Ishikawa (cell line): Measurements from ENCODE around the gene RABGAP1L.

Experiments
- CEBPB ChIP-seq: IDR thresholded peaks from 2 replicates; pipeline ENCODE4 v1.6.1; 2012
- CREB1 ChIP-seq: IDR thresholded peaks from 2 replicates; pipeline ENCODE4 v1.6.1; 2012; ENCODE audit warnings: low read depth
- EGR1 ChIP-seq: IDR thresholded peaks from 2 replicates; pipeline ENCODE4 v1.6.1; 2012
- EP300 ChIP-seq: IDR thresholded peaks from 2 replicates; pipeline ENCODE4 v1.6.1; 2012; ENCODE audit warnings: borderline replicate concordance
- FOXM1 ChIP-seq: IDR thresholded peaks from 2 replicates; pipeline ENCODE4 v1.6.1; 2012; ENCODE audit warnings: low read depth, borderline replicate concordance
- NFIC ChIP-seq: IDR thresholded peaks from 2 replicates; pipeline ENCODE4 v1.6.1; 2012
- RAD21 ChIP-seq: IDR thresholded peaks from 2 replicates; pipeline ENCODE4 v1.6.1; 2012; ENCODE audit warnings: low read depth
- TAF1 ChIP-seq: IDR thresholded peaks from 2 replicates; pipeline ENCODE4 v1.6.1; 2012; ENCODE audit warnings: low read depth, mild to moderate bottlenecking
- TEAD4 ChIP-seq: IDR thresholded peaks from 2 replicates; pipeline ENCODE4 v1.6.1; 2012
- YY1 ChIP-seq: IDR thresholded peaks from 2 replicates; pipeline ENCODE4 v1.6.1; 2012; ENCODE audit warnings: low read depth
- TF ChIP-seq, protein P1 (sequence below): IDR thresholded peaks from 2 replicates; pipeline ENCODE4 v1.6.1; 2012; ENCODE audit warnings: low read depth, mild to moderate bottlenecking
- TF ChIP-seq, protein P2 (sequence below): IDR thresholded peaks from 2 replicates; pipeline ENCODE4 v1.6.1; 2012

DNA sequence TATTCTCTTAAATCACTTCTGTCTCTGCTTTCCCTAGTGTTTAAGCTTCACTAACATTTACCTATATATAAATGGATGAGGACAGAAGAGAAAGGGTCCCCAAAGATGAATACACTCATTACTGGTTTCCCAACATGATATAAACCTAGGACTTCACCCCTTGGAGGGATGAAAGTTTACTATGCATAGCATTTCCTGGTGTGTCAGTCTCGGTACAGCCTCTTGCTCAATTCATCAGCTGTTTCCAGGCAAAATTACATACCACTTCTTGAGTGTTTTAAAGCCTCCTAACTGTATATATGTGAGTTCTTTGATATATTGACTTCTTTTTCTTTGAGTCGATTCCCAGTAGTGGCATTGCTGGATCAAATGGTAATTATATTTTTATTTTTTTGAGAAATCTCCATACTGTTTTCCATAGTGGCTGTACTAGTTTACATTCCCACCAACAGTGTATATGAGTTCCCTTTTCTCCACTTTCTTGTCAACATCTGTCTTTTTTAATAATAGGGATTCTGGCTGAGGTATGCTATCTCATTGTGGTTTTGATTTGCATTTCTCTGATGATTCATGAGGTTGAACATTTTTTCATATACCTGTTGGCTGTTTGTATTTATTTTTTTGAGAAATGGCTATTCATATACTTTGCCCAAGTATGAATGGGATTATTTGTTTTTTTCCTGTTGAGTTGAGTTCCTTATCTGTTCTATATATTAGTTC lies 581.1 kb downstream of the RABGAP1L start:
- no peak for TF ChIP-seq TAF1
- no peak for TF ChIP-seq EP300
- no peak for TF ChIP-seq FOXM1
- no peak for TF ChIP-seq CREB1
- TF ChIP-seq RAD21: no peak
- TF ChIP-seq NFIC: no peak
- TF ChIP-seq YY1: no peak
- TF ChIP-seq, protein P1, sequence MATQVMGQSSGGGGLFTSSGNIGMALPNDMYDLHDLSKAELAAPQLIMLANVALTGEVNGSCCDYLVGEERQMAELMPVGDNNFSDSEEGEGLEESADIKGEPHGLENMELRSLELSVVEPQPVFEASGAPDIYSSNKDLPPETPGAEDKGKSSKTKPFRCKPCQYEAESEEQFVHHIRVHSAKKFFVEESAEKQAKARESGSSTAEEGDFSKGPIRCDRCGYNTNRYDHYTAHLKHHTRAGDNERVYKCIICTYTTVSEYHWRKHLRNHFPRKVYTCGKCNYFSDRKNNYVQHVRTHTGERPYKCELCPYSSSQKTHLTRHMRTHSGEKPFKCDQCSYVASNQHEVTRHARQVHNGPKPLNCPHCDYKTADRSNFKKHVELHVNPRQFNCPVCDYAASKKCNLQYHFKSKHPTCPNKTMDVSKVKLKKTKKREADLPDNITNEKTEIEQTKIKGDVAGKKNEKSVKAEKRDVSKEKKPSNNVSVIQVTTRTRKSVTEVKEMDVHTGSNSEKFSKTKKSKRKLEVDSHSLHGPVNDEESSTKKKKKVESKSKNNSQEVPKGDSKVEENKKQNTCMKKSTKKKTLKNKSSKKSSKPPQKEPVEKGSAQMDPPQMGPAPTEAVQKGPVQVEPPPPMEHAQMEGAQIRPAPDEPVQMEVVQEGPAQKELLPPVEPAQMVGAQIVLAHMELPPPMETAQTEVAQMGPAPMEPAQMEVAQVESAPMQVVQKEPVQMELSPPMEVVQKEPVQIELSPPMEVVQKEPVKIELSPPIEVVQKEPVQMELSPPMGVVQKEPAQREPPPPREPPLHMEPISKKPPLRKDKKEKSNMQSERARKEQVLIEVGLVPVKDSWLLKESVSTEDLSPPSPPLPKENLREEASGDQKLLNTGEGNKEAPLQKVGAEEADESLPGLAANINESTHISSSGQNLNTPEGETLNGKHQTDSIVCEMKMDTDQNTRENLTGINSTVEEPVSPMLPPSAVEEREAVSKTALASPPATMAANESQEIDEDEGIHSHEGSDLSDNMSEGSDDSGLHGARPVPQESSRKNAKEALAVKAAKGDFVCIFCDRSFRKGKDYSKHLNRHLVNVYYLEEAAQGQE: no peak
- no peak for TF ChIP-seq EGR1
- TF ChIP-seq TEAD4: no peak
- TF ChIP-seq CEBPB: no peak
- TF ChIP-seq, protein P2, sequence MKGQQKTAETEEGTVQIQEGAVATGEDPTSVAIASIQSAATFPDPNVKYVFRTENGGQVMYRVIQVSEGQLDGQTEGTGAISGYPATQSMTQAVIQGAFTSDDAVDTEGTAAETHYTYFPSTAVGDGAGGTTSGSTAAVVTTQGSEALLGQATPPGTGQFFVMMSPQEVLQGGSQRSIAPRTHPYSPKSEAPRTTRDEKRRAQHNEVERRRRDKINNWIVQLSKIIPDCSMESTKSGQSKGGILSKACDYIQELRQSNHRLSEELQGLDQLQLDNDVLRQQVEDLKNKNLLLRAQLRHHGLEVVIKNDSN: no peak
